UCSD-AML1 (cell line): ENCODE results near the gene ASGR2.
A peak's percentile ranks its signal among the peaks of the same experiment; 100 is the strongest.
"Not testable (repeated sequence)": the region's sequence is repeated elsewhere in the genome, so short reads cannot be mapped to it uniquely, and the experiment has no call there.

Experiments
- DNase-seq: peaks from one replicate; lab custom pipeline; 2025; ENCODE audit not compliant: unreplicated experiment; lab: John Stamatoyannopoulos, UW

The ASGR2 gene

GRCh38 chr17:7101531-7101930 lies 13.1 kb downstream of the ASGR2 start:
- DNase-seq, result no peak

GRCh38 chr17:7100641-7101379 lies 13.8 kb downstream of the ASGR2 start:
- not testable (repeated sequence) for DNase-seq

DNA sequence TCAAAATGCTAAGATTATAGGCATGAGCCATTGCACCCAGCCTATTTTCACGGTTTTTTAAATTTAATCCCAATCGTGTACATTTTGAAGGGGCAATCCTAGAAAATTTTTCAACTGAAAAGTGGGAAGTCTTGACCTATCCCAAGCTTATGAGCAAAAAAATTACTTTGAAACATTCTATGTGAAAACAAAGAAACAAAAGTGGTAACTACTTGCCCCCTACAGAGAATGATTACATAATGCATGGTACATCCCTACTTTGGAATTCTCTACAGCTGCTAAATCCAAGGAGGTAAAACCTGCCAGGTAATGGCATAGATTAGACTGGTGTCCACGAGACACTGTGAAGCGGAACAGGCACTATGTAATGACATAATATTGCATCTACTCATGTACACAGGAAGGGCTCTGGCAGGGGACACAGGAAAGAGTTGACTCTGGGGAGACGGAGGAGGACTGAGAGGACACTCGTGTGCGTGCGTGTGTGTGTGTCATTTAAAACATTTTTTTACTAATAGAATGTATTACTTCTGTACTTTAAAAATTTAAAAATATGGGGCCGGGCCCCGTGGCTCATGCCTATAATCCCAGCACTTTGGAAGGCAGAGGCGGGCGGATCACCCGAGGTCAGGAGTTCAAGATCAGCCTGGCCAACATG lies 15.7 kb downstream of the ASGR2 start:
- no peak for DNase-seq

- DNase-seq, result no peak
These were observed 16.7 kb downstream of the ASGR2 start for GRCh38 chr17:7097940-7098339.

DNA sequence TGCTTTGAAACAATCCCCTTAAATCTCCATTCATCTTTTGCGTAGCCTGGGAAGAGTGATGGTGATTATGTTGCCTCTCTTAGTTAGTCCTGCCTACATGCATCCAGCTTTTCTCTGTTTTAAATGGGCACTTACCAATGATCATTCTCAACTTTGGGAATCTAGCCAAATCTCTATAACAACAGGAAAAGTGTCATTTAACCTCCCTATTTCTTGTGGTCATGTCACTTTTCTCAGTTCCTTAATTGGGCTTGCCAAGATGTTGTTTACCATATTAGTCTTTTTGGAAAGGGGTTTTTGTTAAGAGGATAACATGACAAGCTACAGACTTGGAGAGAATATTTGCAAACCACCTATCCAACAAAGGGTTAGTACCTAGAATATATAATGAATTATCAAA lies 19.0 kb downstream of the ASGR2 start:
- DNase-seq, result no peak

- DNase-seq, result no peak
These were observed 20.0 kb downstream of the ASGR2 start for GRCh38 chr17:7094652-7095019.

DNA sequence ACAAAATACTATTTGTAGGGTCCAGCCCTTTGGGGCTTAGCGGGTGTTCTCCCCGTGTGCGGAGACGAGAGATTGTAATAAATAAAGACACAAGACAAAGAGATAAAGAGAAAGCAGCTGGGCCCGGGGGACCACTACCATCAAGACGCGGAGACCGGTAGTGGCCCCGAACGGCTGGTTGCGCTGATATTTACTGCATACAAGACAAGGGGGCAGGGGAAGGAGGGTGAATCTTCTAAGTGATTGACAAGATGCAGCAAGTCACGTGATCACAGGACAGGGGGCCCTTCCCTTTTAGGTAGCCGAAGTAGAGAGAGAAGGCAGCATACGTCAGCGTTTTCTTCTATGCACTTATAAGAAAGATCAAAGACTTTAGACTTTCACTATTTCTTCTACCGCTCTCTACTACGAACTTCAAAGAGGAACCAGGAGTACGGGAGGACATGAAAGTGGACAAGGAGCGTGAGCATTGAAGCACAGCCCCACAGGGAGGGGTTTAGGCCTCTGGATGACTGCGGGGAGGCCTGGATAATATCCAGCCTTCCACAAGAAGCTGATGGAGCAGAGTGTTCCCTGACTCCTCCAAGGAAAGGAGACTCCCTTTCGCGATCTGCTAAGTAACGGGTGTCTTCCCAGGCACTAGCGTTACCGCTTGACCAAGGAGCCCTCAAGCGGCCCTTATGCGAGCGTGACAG lies 23.2 kb downstream of the ASGR2 start:
- not testable (repeated sequence) for DNase-seq

- DNase-seq, result not testable (repeated sequence)
These were observed 25.1 kb downstream of the ASGR2 start for GRCh38 chr17:7089570-7089969.

GRCh38 chr17:7088442-7088841 lies 26.2 kb downstream of the ASGR2 start:
- not testable (repeated sequence) for DNase-seq

DNA sequence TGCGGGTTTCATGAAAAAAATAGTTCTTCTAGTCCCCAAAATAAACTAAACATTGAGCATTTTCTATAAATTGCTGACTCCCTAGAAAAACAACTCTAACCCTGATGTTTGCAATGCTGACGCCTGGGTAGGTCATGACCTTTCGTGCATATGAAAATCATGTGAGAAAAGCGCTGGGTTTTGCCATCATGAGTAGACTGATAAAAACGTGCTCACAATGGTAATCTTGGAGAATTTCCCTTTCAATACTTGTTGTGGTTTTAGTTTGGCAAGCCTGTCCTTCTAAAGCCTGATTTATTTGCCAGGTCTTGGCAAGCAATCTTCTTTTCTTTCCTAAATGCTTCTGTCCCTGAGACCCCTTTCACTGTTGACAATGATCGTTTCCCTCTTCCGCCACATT lies 30.5 kb downstream of the ASGR2 start:
- no peak for DNase-seq

DNA sequence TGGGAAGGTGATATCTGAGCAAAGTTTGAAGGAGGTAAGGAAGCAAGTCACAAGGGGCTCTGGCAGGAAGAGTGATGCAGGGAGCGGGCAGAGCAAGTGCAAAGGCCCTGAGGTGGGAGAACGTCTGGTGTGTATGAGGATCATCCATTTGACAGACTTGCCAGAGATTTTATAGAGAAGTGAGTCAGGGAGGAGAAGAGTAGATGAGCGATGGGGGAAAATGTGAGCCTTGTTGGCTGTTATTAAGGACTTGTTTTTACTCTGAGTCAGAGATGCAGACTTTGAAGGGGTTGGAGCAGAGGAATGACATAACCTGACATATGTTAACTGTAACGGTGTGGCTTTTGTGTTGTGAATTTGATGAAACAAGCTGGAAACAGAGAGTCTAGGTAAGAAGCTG lies 31.0 kb downstream of the ASGR2 start:
- no peak for DNase-seq

DNA sequence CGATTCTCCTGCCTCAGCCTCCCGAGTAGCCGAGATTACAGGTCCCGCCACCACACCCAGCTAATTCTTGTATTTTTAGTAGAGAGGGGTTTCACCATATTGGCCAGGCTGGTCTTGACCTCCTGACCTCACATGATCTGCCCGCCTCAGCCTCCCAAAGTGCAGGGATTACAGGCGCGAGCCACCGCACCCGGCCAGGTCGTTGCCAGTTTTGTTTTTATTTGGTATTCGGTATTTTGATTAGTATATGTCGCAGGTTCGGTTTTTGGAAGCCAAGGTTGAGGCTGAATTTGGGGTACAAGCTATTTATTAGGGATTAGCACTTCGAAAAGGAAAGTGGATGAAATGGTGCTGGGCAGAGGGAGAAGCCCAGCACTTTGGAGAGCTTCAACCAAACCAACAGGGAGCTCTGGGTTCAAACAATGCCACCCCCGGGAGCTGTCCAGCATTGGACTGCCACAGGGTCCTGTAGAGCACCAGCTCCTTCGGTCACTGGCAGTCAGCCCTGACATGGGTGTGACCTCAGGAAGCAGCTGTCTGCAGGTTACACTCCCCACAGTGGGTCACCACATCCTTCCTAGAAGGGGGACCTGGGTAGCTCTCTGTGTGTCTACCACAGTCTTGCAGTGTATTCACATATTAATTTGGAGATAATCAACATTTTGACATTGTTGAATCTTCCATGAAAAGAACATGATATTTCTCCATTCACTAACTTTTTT lies 33.1 kb downstream of the ASGR2 start:
- peak; percentile 77 for DNase-seq

- no peak for DNase-seq
These were observed 34.1 kb downstream of the ASGR2 start for GRCh38 chr17:7080456-7081041.

GRCh38 chr17:7079581-7080455 lies 34.8 kb downstream of the ASGR2 start, which contains the start of gene CLEC10A:
CLEC10A (minus strand) TSS chr17:7080251; CDS start chr17:7078812, 1,439 bp downstream.
- DNase-seq, result peak; percentile 40

DNA sequence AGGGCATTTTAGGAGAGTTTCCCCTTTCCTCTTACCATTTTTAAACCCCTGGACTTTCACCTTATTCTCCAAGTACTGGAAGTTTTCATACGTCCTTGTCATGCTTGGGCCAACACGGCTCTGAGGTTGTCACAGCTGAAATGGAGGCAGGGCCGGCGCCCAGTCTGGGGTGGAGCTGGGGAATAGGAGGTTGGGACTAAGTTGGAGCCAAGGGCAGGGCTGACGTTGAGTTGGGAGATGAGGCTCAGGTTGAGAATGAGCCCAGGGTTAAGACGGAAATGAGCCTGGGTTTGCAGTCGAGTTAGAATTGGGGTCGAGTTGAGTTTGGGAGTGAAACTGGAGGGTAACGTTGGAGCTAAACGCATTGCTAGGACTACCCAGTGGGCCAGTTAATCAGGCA lies 35.9 kb downstream of the ASGR2 start:
- no peak for DNase-seq

- DNase-seq, result no peak
These were observed 36.6 kb downstream of the ASGR2 start for GRCh38 chr17:7077911-7078546.

DNA sequence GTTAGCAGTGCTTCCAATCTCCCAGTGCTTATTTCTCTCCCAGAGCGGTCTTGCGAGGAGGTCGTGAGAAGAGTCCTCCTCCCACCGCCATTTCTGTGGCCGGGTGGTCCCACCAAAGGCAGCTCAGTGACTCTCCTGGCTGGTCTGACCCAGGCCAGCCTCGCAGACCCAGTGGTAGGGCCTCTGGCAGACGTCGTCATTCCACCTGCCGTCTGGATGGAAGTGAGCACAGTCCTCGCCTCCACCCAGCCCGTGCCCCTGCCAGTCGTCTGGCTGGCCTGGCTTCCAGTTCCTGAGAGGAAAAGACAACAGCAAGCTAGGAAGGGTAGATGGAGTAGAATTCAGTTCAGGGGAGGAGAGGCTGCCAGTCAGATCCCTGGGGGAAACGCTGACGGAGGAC lies 39.7 kb downstream of the ASGR2 start:
- no peak for DNase-seq

GRCh38 chr17:7072406-7072805 lies 42.2 kb downstream of the ASGR2 start:
- DNase-seq, result no peak

DNA sequence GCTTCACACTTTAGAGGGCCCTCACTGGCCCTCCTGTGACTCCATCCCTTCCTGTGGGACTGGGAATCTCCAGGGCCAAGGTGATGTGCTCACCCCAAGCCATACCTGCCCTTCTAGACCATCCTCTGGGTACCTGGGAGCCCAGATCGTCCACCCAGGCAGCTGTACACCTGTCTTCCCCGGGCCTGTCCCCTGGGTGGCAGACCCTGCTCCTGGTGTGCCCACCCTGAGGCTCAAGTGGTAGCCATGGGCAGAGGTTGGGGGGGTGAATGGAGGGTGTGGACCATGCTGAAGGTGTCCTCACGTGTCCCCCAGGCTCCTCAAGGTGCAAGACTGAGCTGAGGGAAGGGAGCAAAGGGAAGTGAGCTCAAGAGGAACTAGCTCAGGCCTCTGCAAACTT lies 43.9 kb downstream of the ASGR2 start:
- DNase-seq, result no peak

DNA sequence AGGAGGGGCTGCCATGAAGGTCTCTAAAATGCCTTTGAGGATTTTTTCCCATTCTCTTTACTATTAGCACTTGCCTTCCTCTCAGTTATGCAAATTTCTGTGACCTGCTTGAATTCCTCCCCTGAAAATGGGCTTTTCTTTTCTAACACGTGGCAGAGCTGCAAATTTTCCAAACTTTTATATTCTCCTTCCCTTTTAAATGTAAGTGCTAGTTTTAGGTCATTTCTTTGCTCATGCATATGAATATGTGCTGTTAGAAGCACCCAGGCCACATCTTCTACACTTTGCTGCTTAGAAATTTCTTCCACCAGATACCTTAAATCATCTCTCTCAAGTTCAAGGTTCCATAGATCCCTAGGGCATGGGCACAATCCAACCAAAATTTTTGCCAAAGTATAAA lies 46.4 kb downstream of the ASGR2 start:
- no peak for DNase-seq
